ENCODE measurements around the gene WRNIP1.

- no peak for TF ChIP-seq CTCF (IDR thresholded peaks at IDR 0.05)
- TF ChIP-seq POLR2A (IDR thresholded peaks at IDR 0.05), result no peak
Observed at GRCh38 chr6:2765896-2766766, 938 bp downstream of the WRNIP1 start.
